ENCODE data around the gene TMEM132D. TPM values are rescaled to one million over a fixed set of nuclear protein-coding genes. Genes with fewer than 3 reads are reported as not detected.

The TMEM132D gene
- total and polyA plus RNA-seq, 4 donors = 0.01 to 0.14 (median 0.08) TPM

- Histone ChIP-seq H3K27ac (ENCODE audit: low read depth in 1 of 2, low read length in 2 of 2) (no peak overlapping the region), H3K36me3 (ENCODE audit: control insufficient read depth in 4 of 4, insufficient read depth in 3 of 4, low read depth in 1 of 4, low read length in 3 of 4) (no peaks in the 10 kb centered on the region), H3K9me3 (ENCODE audit: control insufficient read depth in 4 of 4, low read length in 3 of 4) (no peaks in the 10 kb centered on the region), H3K4me3 (ENCODE audit: low read depth in 1 of 3, low read length in 3 of 3) (no peak overlapping the region), H3K27me3 (ENCODE audit: control insufficient read depth in 4 of 4, insufficient read depth in 4 of 4, low read length in 3 of 4) (peaks cover 0 to 4% (median 0%) of the 10 kb centered on the region in 4 donors), H3K4me1 (ENCODE audit: control insufficient read depth in 4 of 4, insufficient read depth in 4 of 4, low read length in 3 of 4) (no peaks in the 10 kb centered on the region), H3K9ac (ENCODE audit: low read depth in 1 of 2, low read length in 2 of 2) (no peak overlapping the region)
- 48% methylated on average over 2 of the region's 2 CpGs for WGBS
- TF ChIP-seq FOXA2 (IDR thresholded peaks at IDR 0.05) (no peak), JUND (IDR thresholded peaks at IDR 0.05) (no peak), RAD21 (IDR thresholded peaks at IDR 0.05) (no peak), HNF4G (IDR thresholded peaks at IDR 0.05) (no peak), GABPA (IDR thresholded peaks at IDR 0.05 in 1 of 2, conservative IDR thresholded peaks at IDR 0.05 in 1 of 2) (no peak), EGR1 (IDR thresholded peaks at IDR 0.05; ENCODE audit: low read depth in 2 of 2) (no peak), HNF4A (conservative IDR thresholded peaks at IDR 0.05) (no peak), TAF1 (conservative IDR thresholded peaks at IDR 0.05) (no peak), ATF3 (IDR thresholded peaks at IDR 0.05) (no peak), SP1 (IDR thresholded peaks at IDR 0.05) (no peak), YY1 (IDR thresholded peaks at IDR 0.05) (no peak), NR2F2 (IDR thresholded peaks at IDR 0.05) (no peak), FOXA1 (IDR thresholded peaks at IDR 0.05) (no peak)
- TF ChIP-seq, protein P1, sequence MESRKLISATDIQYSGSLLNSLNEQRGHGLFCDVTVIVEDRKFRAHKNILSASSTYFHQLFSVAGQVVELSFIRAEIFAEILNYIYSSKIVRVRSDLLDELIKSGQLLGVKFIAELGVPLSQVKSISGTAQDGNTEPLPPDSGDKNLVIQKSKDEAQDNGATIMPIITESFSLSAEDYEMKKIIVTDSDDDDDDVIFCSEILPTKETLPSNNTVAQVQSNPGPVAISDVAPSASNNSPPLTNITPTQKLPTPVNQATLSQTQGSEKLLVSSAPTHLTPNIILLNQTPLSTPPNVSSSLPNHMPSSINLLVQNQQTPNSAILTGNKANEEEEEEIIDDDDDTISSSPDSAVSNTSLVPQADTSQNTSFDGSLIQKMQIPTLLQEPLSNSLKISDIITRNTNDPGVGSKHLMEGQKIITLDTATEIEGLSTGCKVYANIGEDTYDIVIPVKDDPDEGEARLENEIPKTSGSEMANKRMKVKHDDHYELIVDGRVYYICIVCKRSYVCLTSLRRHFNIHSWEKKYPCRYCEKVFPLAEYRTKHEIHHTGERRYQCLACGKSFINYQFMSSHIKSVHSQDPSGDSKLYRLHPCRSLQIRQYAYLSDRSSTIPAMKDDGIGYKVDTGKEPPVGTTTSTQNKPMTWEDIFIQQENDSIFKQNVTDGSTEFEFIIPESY (IDR thresholded peaks at IDR 0.05) = no peak
- TF ChIP-seq, protein P2, sequence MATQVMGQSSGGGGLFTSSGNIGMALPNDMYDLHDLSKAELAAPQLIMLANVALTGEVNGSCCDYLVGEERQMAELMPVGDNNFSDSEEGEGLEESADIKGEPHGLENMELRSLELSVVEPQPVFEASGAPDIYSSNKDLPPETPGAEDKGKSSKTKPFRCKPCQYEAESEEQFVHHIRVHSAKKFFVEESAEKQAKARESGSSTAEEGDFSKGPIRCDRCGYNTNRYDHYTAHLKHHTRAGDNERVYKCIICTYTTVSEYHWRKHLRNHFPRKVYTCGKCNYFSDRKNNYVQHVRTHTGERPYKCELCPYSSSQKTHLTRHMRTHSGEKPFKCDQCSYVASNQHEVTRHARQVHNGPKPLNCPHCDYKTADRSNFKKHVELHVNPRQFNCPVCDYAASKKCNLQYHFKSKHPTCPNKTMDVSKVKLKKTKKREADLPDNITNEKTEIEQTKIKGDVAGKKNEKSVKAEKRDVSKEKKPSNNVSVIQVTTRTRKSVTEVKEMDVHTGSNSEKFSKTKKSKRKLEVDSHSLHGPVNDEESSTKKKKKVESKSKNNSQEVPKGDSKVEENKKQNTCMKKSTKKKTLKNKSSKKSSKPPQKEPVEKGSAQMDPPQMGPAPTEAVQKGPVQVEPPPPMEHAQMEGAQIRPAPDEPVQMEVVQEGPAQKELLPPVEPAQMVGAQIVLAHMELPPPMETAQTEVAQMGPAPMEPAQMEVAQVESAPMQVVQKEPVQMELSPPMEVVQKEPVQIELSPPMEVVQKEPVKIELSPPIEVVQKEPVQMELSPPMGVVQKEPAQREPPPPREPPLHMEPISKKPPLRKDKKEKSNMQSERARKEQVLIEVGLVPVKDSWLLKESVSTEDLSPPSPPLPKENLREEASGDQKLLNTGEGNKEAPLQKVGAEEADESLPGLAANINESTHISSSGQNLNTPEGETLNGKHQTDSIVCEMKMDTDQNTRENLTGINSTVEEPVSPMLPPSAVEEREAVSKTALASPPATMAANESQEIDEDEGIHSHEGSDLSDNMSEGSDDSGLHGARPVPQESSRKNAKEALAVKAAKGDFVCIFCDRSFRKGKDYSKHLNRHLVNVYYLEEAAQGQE (IDR thresholded peaks at IDR 0.05) = no peak
- TF ChIP-seq, protein P3, sequence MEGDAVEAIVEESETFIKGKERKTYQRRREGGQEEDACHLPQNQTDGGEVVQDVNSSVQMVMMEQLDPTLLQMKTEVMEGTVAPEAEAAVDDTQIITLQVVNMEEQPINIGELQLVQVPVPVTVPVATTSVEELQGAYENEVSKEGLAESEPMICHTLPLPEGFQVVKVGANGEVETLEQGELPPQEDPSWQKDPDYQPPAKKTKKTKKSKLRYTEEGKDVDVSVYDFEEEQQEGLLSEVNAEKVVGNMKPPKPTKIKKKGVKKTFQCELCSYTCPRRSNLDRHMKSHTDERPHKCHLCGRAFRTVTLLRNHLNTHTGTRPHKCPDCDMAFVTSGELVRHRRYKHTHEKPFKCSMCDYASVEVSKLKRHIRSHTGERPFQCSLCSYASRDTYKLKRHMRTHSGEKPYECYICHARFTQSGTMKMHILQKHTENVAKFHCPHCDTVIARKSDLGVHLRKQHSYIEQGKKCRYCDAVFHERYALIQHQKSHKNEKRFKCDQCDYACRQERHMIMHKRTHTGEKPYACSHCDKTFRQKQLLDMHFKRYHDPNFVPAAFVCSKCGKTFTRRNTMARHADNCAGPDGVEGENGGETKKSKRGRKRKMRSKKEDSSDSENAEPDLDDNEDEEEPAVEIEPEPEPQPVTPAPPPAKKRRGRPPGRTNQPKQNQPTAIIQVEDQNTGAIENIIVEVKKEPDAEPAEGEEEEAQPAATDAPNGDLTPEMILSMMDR (IDR thresholded peaks at IDR 0.05; ENCODE audit: low read depth, low read length, missing input control) = no peak
- DNase-seq (ENCODE audit: low spot score) = no peak
Observed at GRCh38 chr12:129592449-129592848, 311.4 kb downstream of the TMEM132D start.

DNA sequence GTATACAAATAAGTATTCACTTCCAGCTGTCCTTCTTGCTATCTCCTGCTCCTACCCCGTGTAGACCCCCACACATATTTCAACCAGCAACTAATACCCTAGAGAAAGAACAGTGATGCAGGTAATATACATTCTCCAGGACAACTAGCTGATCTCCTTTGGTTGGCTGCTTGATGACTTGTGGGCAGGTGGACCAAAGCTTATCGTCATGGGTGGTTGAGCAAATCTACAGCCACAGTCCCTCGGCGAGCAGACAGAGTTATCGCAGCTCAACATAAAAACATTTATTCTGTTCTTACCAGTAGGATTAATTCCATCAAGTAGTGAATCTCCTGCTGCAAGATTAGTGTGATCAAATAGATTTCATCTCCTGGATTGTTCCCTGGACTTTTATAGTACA is 314.3 kb downstream of the TMEM132D start:
- Histone ChIP-seq H3K36me3 (ENCODE audit: control insufficient read depth in 4 of 4, insufficient read depth in 3 of 4, low read depth in 1 of 4, low read length in 3 of 4) (no peaks in the 10 kb centered on the region), H3K27me3 (ENCODE audit: control insufficient read depth in 4 of 4, insufficient read depth in 4 of 4, low read length in 3 of 4) (no peaks in the 10 kb centered on the region), H3K9ac (ENCODE audit: low read depth in 1 of 2, low read length in 2 of 2) (no peak overlapping the region), H3K27ac (ENCODE audit: low read depth in 1 of 2, low read length in 2 of 2) (no peak overlapping the region), H3K4me3 (ENCODE audit: low read depth in 1 of 3, low read length in 3 of 3) (no peak overlapping the region), H3K9me3 (ENCODE audit: control insufficient read depth in 4 of 4, low read length in 3 of 4) (no peaks in the 10 kb centered on the region), H3K4me1 (ENCODE audit: control insufficient read depth in 4 of 4, insufficient read depth in 4 of 4, low read length in 3 of 4) (no peaks in the 10 kb centered on the region)
- DNase-seq (ENCODE audit: low spot score) = no peak
- WGBS = 82% methylated on average over 5 of the region's 5 CpGs
- TF ChIP-seq, protein P1 (IDR thresholded peaks at IDR 0.05) = no peak
- no peak for TF ChIP-seq FOXA1 (IDR thresholded peaks at IDR 0.05)
- no peak for TF ChIP-seq NR2F2 (IDR thresholded peaks at IDR 0.05)
- no peak for TF ChIP-seq TAF1 (conservative IDR thresholded peaks at IDR 0.05)
- TF ChIP-seq, protein P4, sequence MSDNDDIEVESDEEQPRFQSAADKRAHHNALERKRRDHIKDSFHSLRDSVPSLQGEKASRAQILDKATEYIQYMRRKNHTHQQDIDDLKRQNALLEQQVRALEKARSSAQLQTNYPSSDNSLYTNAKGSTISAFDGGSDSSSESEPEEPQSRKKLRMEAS (IDR thresholded peaks at IDR 0.05) = no peak
- TF ChIP-seq FOXA2 (IDR thresholded peaks at IDR 0.05) = no peak
- no peak for TF ChIP-seq RXRA (IDR thresholded peaks at IDR 0.05)
- no peak for TF ChIP-seq GABPA (IDR thresholded peaks at IDR 0.05 in 1 of 2, conservative IDR thresholded peaks at IDR 0.05 in 1 of 2)
- no peak for TF ChIP-seq JUND (IDR thresholded peaks at IDR 0.05)
- no peak for TF ChIP-seq HNF4A (conservative IDR thresholded peaks at IDR 0.05)
- TF ChIP-seq, protein P3 (IDR thresholded peaks at IDR 0.05; ENCODE audit: low read depth, low read length, missing input control) = no peak
- TF ChIP-seq RAD21 (IDR thresholded peaks at IDR 0.05) = no peak
- no peak for TF ChIP-seq EGR1 (IDR thresholded peaks at IDR 0.05; ENCODE audit: low read depth in 2 of 2)
- TF ChIP-seq SP1 (IDR thresholded peaks at IDR 0.05) = no peak

Measured in liver (tissue), 9 donors.